Activated CD8-positive, alpha-beta memory T cell treated with anti-CD3 and anti-CD28 coated beads for 24 hours (primary cell): ENCODE results near the gene TMEM151A.
A peak's percentile ranks its signal among the peaks of the same experiment; 100 is the strongest.
"Not testable (repeated sequence)": the region's sequence is repeated elsewhere in the genome, so short reads cannot be mapped to it uniquely, and the experiment has no call there.

Source experiments
- DNase-seq: peaks from one replicate; pipeline ENCODE4 v3.0.0-alpha.2; 2020

Gene TMEM151A

GRCh38 chr11:66291706-66292542, at the start of gene TMEM151A:
Gene TMEM151A, plus strand, starts transcription at chr11:66291894. Its CDS starts 120 bp downstream, at chr11:66292014.
- DNase-seq = no peak

GRCh38 chr11:66242095-66242765, 49.5 kb upstream of the TMEM151A start:
- no peak for DNase-seq

GRCh38 chr11:66243782-66244535, 47.7 kb upstream of the TMEM151A start:
- DNase-seq = no peak

GRCh38 chr11:66247295-66247694, 44.4 kb upstream of the TMEM151A start:
- no peak for DNase-seq

GRCh38 chr11:66247801-66248200, 43.9 kb upstream of the TMEM151A start:
- DNase-seq = no peak

- DNase-seq = no peak
Measured at GRCh38 chr11:66248903-66249302, 42.8 kb upstream of the TMEM151A start.

GRCh38 chr11:66251809-66252208, 39.9 kb upstream of the TMEM151A start:
- no peak for DNase-seq

GRCh38 chr11:66253081-66253480, 38.6 kb upstream of the TMEM151A start:
- DNase-seq = not testable (repeated sequence)

- no peak for DNase-seq
Measured at GRCh38 chr11:66258473-66258893, 33.2 kb upstream of the TMEM151A start.

GRCh38 chr11:66259225-66259624, 32.5 kb upstream of the TMEM151A start:
- DNase-seq = no peak

- DNase-seq = no peak
Measured at GRCh38 chr11:66259956-66260355, 31.7 kb upstream of the TMEM151A start.

GRCh38 chr11:66261578-66261977, 30.1 kb upstream of the TMEM151A start:
- no peak for DNase-seq

- no peak for DNase-seq
Measured at GRCh38 chr11:66262191-66262590, 29.5 kb upstream of the TMEM151A start.

- DNase-seq = no peak
Measured at GRCh38 chr11:66262696-66263095, 29.0 kb upstream of the TMEM151A start.

GRCh38 chr11:66263231-66263630, 28.5 kb upstream of the TMEM151A start:
- DNase-seq = no peak

GRCh38 chr11:66263785-66264184, 27.9 kb upstream of the TMEM151A start:
- DNase-seq = no peak

- no peak for DNase-seq
Measured at GRCh38 chr11:66264383-66264782, 27.3 kb upstream of the TMEM151A start.

- peak; percentile 68 for DNase-seq
Measured at GRCh38 chr11:66264914-66265313, 26.8 kb upstream of the TMEM151A start.

- no peak for DNase-seq
Measured at GRCh38 chr11:66265531-66266377, 25.9 kb upstream of the TMEM151A start.

GRCh38 chr11:66266378-66267038, 25.2 kb upstream of the TMEM151A start:
- no peak for DNase-seq

- no peak for DNase-seq
Measured at GRCh38 chr11:66267039-66267378, 24.7 kb upstream of the TMEM151A start.
